ENCODE data around the gene L3MBTL2. TPM values are rescaled to one million over a fixed set of nuclear protein-coding genes. Genes with fewer than 3 reads are reported as not detected.

The L3MBTL2 gene
- total RNA-seq, 1 experiment from 2014 or later: 31.9 TPM

- BruUV-seq (replicated peaks): no TSS peak
- CTCF ChIA-PET: interaction anchor here (0.6 to 0.7 kb wide), 2 partner anchors 200 to 202 kb away, joined by 3 to 4 read pairs; no protein-coding TSS in a partner anchor
- H3K4me3 ChIP-seq (ENCODE audit: low read depth, low read length, poor library complexity, severe bottlenecking): no peak overlapping the region
- H3K4me1 ChIP-seq (ENCODE audit: insufficient read depth, low read length, poor library complexity, severe bottlenecking): no peaks in the 10 kb centered on the region
- TF ChIP-seq EZH2 (IDR thresholded peaks at IDR 0.05; ENCODE audit: borderline replicate concordance, low read depth, low read length, poor library complexity, severe bottlenecking): no peak
- TF ChIP-seq CTCF (conservative IDR thresholded peaks at IDR 0.05; ENCODE audit: low read depth, low read length): no peak
- POLR2A ChIA-PET (ENCODE audit: low non-redundant PET): interaction anchor here (0.6 to 0.7 kb wide), 3 partner anchors 13 to 387 kb away, joined by 3 to 8 read pairs (median 4); partner anchors contain the start of gene ST13
- no peaks in the 10 kb centered on the region for H3K9me3 ChIP-seq (ENCODE audit: low read depth, low read length, poor library complexity, severe bottlenecking)
- peaks cover 24% of the 10 kb centered on the region for H3K36me3 ChIP-seq (ENCODE audit: insufficient read depth, low read length, poor library complexity, severe bottlenecking)
- H3K27me3 ChIP-seq (replicated peaks; ENCODE audit: insufficient read depth, low read depth, low read length, poor library complexity): no peaks in the 10 kb centered on the region
- no peak for DNase-seq (ENCODE audit: low spot score)
- no peak overlapping the region for H3K27ac ChIP-seq (ENCODE audit: low read depth, low read length, poor library complexity, severe bottlenecking)
- intact Hi-C loops (cut with micrococcal nuclease; ENCODE audit: unreplicated experiment): no loop called here
Observed at GRCh38 chr22:41243361-41243760, 38.2 kb downstream of the L3MBTL2 start.

GRCh38 chr22:41245917-41246499 lies 40.9 kb downstream of the L3MBTL2 start:
- ChIA-PET CTCF (no interaction called here), POLR2A (ENCODE audit: low non-redundant PET) (no interaction called here)
- peaks cover 51% of the 10 kb centered on the region for H3K36me3 ChIP-seq (ENCODE audit: insufficient read depth, low read length, poor library complexity, severe bottlenecking)

GRCh38 chr22:41247703-41248102 lies 42.6 kb downstream of the L3MBTL2 start:
- peaks cover 64% of the 10 kb centered on the region for H3K36me3 ChIP-seq (ENCODE audit: insufficient read depth, low read length, poor library complexity, severe bottlenecking)
- no TSS peak for BruUV-seq (replicated peaks)
- no peak for TF ChIP-seq EZH2 (IDR thresholded peaks at IDR 0.05; ENCODE audit: borderline replicate concordance, low read depth, low read length, poor library complexity, severe bottlenecking)
- no peak for TF ChIP-seq CTCF (conservative IDR thresholded peaks at IDR 0.05; ENCODE audit: low read depth, low read length)
- no peak for DNase-seq (ENCODE audit: low spot score)
- H3K4me1 ChIP-seq (ENCODE audit: insufficient read depth, low read length, poor library complexity, severe bottlenecking): no peaks in the 10 kb centered on the region
- no peaks in the 10 kb centered on the region for H3K27me3 ChIP-seq (replicated peaks; ENCODE audit: insufficient read depth, low read depth, low read length, poor library complexity)
- no peaks in the 10 kb centered on the region for H3K9me3 ChIP-seq (ENCODE audit: low read depth, low read length, poor library complexity, severe bottlenecking)
- intact Hi-C loops (cut with micrococcal nuclease; ENCODE audit: unreplicated experiment): no loop called here
- H3K4me3 ChIP-seq (ENCODE audit: low read depth, low read length, poor library complexity, severe bottlenecking): no peak overlapping the region
- ChIA-PET POLR2A (ENCODE audit: low non-redundant PET) (no interaction called here), CTCF (no interaction called here)
- H3K27ac ChIP-seq (ENCODE audit: low read depth, low read length, poor library complexity, severe bottlenecking): no peak overlapping the region

More at GRCh38 chr22:41245917-41246499, 40.9 kb downstream of the L3MBTL2 start:
- Histone ChIP-seq H3K9me3 (ENCODE audit: low read depth, low read length, poor library complexity, severe bottlenecking) (no peaks in the 10 kb centered on the region), H3K27ac (ENCODE audit: low read depth, low read length, poor library complexity, severe bottlenecking) (no peak overlapping the region), H3K27me3 (replicated peaks; ENCODE audit: insufficient read depth, low read depth, low read length, poor library complexity) (no peaks in the 10 kb centered on the region), H3K4me3 (ENCODE audit: low read depth, low read length, poor library complexity, severe bottlenecking) (no peak overlapping the region), H3K4me1 (ENCODE audit: insufficient read depth, low read length, poor library complexity, severe bottlenecking) (no peaks in the 10 kb centered on the region)
- intact Hi-C loops (cut with micrococcal nuclease; ENCODE audit: unreplicated experiment): no loop called here
- no peak for TF ChIP-seq EZH2 (IDR thresholded peaks at IDR 0.05; ENCODE audit: borderline replicate concordance, low read depth, low read length, poor library complexity, severe bottlenecking)
- peak; percentile 30; the same call in 1 of the 2 replicates for TF ChIP-seq CTCF (conservative IDR thresholded peaks at IDR 0.05; ENCODE audit: low read depth, low read length)
- DNase-seq (ENCODE audit: low spot score): no peak
- TSS peak; percentile 61 for BruUV-seq (replicated peaks)

Measured in A673 (cell line).